Measurements from ENCODE around the gene PHTF2.

GRCh38 chr7:77895905-77896304 is 97.3 kb downstream of the PHTF2 start:
- TF ChIP-seq BMI1 (IDR thresholded peaks at IDR 0.05; ENCODE audit: borderline replicate concordance) (no peak), ELK1 (IDR thresholded peaks at IDR 0.05; ENCODE audit: low read depth, low read length) (no peak), POU2F2 (IDR thresholded peaks at IDR 0.05; ENCODE audit: borderline replicate concordance, low read depth, low read length) (no peak), CEBPB (IDR thresholded peaks at IDR 0.05; ENCODE audit: borderline replicate concordance in 1 of 2, low read depth in 2 of 2, low read length in 2 of 2) (no peak), CBX3 (IDR thresholded peaks at IDR 0.05; ENCODE audit: borderline replicate concordance, low read depth) (no peak), EZH2 (IDR thresholded peaks at IDR 0.05; ENCODE audit: borderline replicate concordance, control insufficient read depth, low read depth, low read length) (no peak), MYC (IDR thresholded peaks at IDR 0.05; ENCODE audit: insufficient read depth, insufficient read length, insufficient replicate concordance, low read length, severe bottlenecking) (no peak), PBX3 (IDR thresholded peaks at IDR 0.05; ENCODE audit: insufficient replicate concordance, low read depth, low read length) (no peak), CTCF (IDR thresholded peaks at IDR 0.05 in 2 of 3, conservative IDR thresholded peaks at IDR 0.05 in 1 of 3; ENCODE audit: control insufficient read depth in 2 of 3, extremely low read depth in 1 of 3, insufficient read depth in 1 of 3, low read depth in 3 of 3, low read length in 3 of 3) (no peak), RFX5 (IDR thresholded peaks at IDR 0.05; ENCODE audit: low read depth, low read length) (no peak), TCF12 (IDR thresholded peaks at IDR 0.05; ENCODE audit: low read depth, low read length) (no peak), BHLHE40 (IDR thresholded peaks at IDR 0.05; ENCODE audit: borderline replicate concordance in 1 of 2, low read depth in 2 of 2, low read length in 1 of 2) (no peak), SP1 (IDR thresholded peaks at IDR 0.05; ENCODE audit: low read depth, low read length) (no peak)
